Measurements from ENCODE around the gene EBPL. TPM values are rescaled to one million over a fixed set of nuclear protein-coding genes. Genes with fewer than 3 reads are reported as not detected.

EBPL gene
- total and polyA plus RNA-seq, 2 of the 4 experiments (the other 2 are of a cell fraction) = 57.9 to 65.3 TPM

DNA sequence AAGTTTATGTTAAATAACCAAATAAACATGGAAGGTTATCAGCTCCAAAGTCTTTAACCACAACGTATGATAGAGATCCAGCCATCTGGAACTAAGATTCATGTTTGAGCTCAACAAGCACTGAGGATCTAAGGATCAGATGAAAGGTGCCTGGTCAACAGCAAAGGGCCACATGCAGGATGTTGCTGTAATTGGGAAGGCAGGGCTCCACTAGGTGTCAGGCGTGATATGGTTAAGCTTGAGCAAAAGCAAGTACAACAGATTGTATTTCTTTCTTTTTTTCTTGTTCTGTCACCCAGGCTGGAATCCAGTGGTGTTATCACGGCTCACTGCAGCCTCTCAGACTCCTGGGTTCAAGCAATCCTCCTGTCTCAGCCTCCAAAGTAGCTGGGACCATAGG is 12.0 kb downstream of the EBPL start:
- dilution Hi-C loops (cut with HindIII; ENCODE audit: low sequenced_read_pairs, unreplicated experiment) = no loop called here

More for the DNA sequence above, 12.0 kb downstream of the EBPL start:
- ChIA-PET CTCF (interaction anchor here (1.5 kb wide), 1 partner anchor 9 kb away, joined by 6 read pairs; no protein-coding TSS in a partner anchor), POLR2A (ENCODE audit: unreplicated experiment) (interaction anchor here (1.1 kb wide), 1 partner anchor 12 kb away, joined by 4 read pairs; the partner anchor contains the start of gene EBPL)
- in situ Hi-C loops (cut with MboI; ENCODE audit: low sequenced_read_pairs) = loop anchor here (10.0 kb wide), 2 partner anchors 846 to 1126 kb away; no protein-coding TSS in a partner anchor
- peaks cover 11% of the 10 kb centered on the region; the same call in 1 of the 2 replicates for H4K20me1 ChIP-seq (ENCODE audit: insufficient read depth, low read length)
- no peak overlapping the region for H2AK9ac ChIP-seq (replicated peaks; ENCODE audit: low read depth, low read length, poor library complexity)
- no peak overlapping the region for H4K5ac ChIP-seq (ENCODE audit: low read depth, low read length)
- no peak overlapping the region for H3K4ac ChIP-seq (ENCODE audit: low read depth, low read length)
- TF ChIP-seq CEBPB (IDR thresholded peaks at IDR 0.05; ENCODE audit: low read depth, low read length) (no peak), CHD1 (IDR thresholded peaks at IDR 0.05; ENCODE audit: low read depth, low read length) (no peak), SMC3 (IDR thresholded peaks at IDR 0.05; ENCODE audit: low read depth, low read length) (0 out of 2 replicates have a peak, but pooled peaks have one; percentile 10), BHLHE40 (IDR thresholded peaks at IDR 0.05; ENCODE audit: low read depth, low read length) (no peak), RCOR1 (IDR thresholded peaks at IDR 0.05; ENCODE audit: insufficient replicate concordance, low read length) (no peak), POLR2A (IDR thresholded peaks at IDR 0.05; ENCODE audit: low read depth, low read length) (no peak), NFE2L2 (IDR thresholded peaks at IDR 0.05; ENCODE audit: low read depth, low read length) (no peak), FOS (IDR thresholded peaks at IDR 0.05; ENCODE audit: low read depth, low read length) (no peak), MXI1 (IDR thresholded peaks at IDR 0.05; ENCODE audit: borderline replicate concordance, low read depth, low read length) (no peak), RAD21 (IDR thresholded peaks at IDR 0.05; ENCODE audit: low read length) (peak; percentile 17; the same call in 1 of the 2 replicates), MAFK (IDR thresholded peaks at IDR 0.05; ENCODE audit: low read depth, low read length) (no peak), MAZ (IDR thresholded peaks at IDR 0.05; ENCODE audit: borderline replicate concordance, low read depth, low read length) (no peak)
- TF ChIP-seq, protein P1, sequence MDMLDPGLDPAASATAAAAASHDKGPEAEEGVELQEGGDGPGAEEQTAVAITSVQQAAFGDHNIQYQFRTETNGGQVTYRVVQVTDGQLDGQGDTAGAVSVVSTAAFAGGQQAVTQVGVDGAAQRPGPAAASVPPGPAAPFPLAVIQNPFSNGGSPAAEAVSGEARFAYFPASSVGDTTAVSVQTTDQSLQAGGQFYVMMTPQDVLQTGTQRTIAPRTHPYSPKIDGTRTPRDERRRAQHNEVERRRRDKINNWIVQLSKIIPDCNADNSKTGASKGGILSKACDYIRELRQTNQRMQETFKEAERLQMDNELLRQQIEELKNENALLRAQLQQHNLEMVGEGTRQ (IDR thresholded peaks at IDR 0.05; ENCODE audit: low read depth, low read length) = no peak
- TF ChIP-seq, protein P2, sequence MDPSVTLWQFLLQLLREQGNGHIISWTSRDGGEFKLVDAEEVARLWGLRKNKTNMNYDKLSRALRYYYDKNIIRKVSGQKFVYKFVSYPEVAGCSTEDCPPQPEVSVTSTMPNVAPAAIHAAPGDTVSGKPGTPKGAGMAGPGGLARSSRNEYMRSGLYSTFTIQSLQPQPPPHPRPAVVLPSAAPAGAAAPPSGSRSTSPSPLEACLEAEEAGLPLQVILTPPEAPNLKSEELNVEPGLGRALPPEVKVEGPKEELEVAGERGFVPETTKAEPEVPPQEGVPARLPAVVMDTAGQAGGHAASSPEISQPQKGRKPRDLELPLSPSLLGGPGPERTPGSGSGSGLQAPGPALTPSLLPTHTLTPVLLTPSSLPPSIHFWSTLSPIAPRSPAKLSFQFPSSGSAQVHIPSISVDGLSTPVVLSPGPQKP (IDR thresholded peaks at IDR 0.05; ENCODE audit: borderline replicate concordance, low read depth, low read length) = no peak
- TF ChIP-seq, protein P3, sequence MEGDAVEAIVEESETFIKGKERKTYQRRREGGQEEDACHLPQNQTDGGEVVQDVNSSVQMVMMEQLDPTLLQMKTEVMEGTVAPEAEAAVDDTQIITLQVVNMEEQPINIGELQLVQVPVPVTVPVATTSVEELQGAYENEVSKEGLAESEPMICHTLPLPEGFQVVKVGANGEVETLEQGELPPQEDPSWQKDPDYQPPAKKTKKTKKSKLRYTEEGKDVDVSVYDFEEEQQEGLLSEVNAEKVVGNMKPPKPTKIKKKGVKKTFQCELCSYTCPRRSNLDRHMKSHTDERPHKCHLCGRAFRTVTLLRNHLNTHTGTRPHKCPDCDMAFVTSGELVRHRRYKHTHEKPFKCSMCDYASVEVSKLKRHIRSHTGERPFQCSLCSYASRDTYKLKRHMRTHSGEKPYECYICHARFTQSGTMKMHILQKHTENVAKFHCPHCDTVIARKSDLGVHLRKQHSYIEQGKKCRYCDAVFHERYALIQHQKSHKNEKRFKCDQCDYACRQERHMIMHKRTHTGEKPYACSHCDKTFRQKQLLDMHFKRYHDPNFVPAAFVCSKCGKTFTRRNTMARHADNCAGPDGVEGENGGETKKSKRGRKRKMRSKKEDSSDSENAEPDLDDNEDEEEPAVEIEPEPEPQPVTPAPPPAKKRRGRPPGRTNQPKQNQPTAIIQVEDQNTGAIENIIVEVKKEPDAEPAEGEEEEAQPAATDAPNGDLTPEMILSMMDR (conservative IDR thresholded peaks at IDR 0.05; ENCODE audit: low read depth, low read length) = peak; percentile 22; the same call in 1 of the 2 replicates
- no CpG with 5 or more reads among the region's 3 CpGs for WGBS, 2 experiments (ENCODE audit: extremely low coverage in 2 of 2, insufficient read length in 1 of 2)
- peaks cover 2% of the 10 kb centered on the region for H3K36me3 ChIP-seq (ENCODE audit: control insufficient read depth, insufficient read depth, low read length)
- intact Hi-C loops (cut with micrococcal nuclease) = loop anchor here (10.0 kb wide), 1 partner anchor 836 kb away; no protein-coding TSS in a partner anchor
- H3K23ac ChIP-seq (ENCODE audit: low read depth, low read length) = no peak overlapping the region
- no peak overlapping the region for H3K18ac ChIP-seq (ENCODE audit: low read depth, low read length)
- no peak overlapping the region for H2BK20ac ChIP-seq (ENCODE audit: low read depth, low read length)
- no peaks in the 10 kb centered on the region for H3K27me3 ChIP-seq (ENCODE audit: control insufficient read depth, insufficient read depth, low read length)
- peaks cover 6% of the 10 kb centered on the region for H3K9me1 ChIP-seq (ENCODE audit: insufficient read depth, low read length)
- no peak overlapping the region for H3K4me2 ChIP-seq (ENCODE audit: low read depth, low read length)
- no peak overlapping the region for H4K8ac ChIP-seq (ENCODE audit: low read depth in 2 of 2, low read length in 2 of 2)
- no peak overlapping the region for H2BK5ac ChIP-seq (ENCODE audit: low read depth, low read length, poor library complexity, severe bottlenecking)
- H3K9me3 ChIP-seq (ENCODE audit: control insufficient read depth, insufficient read depth, low read length) = no peaks in the 10 kb centered on the region
- no peak overlapping the region for H2AK5ac ChIP-seq (ENCODE audit: low read depth, low read length)
- H3K4me1 ChIP-seq (ENCODE audit: control insufficient read depth, insufficient read depth, low read length) = peaks cover 4% of the 10 kb centered on the region
- H4K91ac ChIP-seq (ENCODE audit: insufficient read depth, low read depth, low read length) = no peak overlapping the region
- H3K14ac ChIP-seq (replicated peaks; ENCODE audit: low read depth, low read length) = no peak overlapping the region
- H3K9ac ChIP-seq (ENCODE audit: low read depth, low read length) = no peak overlapping the region
- peaks cover 24 to 56% of the 10 kb centered on the region in 2 experiments for H3K79me1 ChIP-seq (ENCODE audit: low read depth in 1 of 2, low read length in 2 of 2)
- ATAC-seq (ENCODE audit: low read depth) (peak; percentile 59; the same call in 1 of the 2 replicates), DNase-seq (peak; percentile 35)
- no TSS peak for BruUV-seq (replicated peaks)
- no peak overlapping the region for H2BK15ac ChIP-seq (ENCODE audit: low read depth, low read length)
- H3K56ac ChIP-seq (ENCODE audit: extremely low read depth, insufficient read depth, low read length) = no peak overlapping the region
- H3K4me3 ChIP-seq (ENCODE audit: insufficient read depth, low read depth, low read length) = no peak overlapping the region
- no peak overlapping the region for H2BK120ac ChIP-seq (ENCODE audit: low read depth, low read length)
- no peak overlapping the region for H2AFZ ChIP-seq (replicated peaks; ENCODE audit: low read length, poor library complexity)
- no peak overlapping the region for H3K27ac ChIP-seq (ENCODE audit: insufficient read depth, low read length)
